CD4-positive, alpha-beta memory T cell (primary cell): Measurements from ENCODE around the gene TRMO. TPM values are rescaled to one million over a fixed set of nuclear protein-coding genes. Genes with fewer than 3 reads are reported as not detected.

Experiments used
- CTCF ChIA-PET: fragments of 350-600 bp; sonication (Branson Sonifier 250); formaldehyde crosslinking; loops from one replicate; lab custom pipeline; 2021; ENCODE audit warnings: inconsistent platforms; ENCODE audit not compliant: partially characterized antibody; lab: Charles Lee
- POLR2A ChIA-PET: fragments of 350-600 bp; sonication (Branson Sonifier 250); formaldehyde crosslinking; loops from one replicate; lab custom pipeline; 2021; ENCODE audit not compliant: partially characterized antibody; lab: Charles Lee
- DNase-seq, 5 donors: peaks; one replicate each; pipeline versions ENCODE4 v3.0.0 to v3.0.0-alpha.2; 2020 to 2022; ENCODE audit warnings: mixed read lengths in 1 of 5
- H3K27ac ChIP-seq: one replicate; pipeline ENCODE4 v1.7.0; 2013; ENCODE audit warnings: low read depth, low read length
- H3K27me3 ChIP-seq: 2 replicates; pipeline ENCODE4 v1.7.0; 2013; ENCODE audit warnings: mild to moderate bottlenecking, low read length, moderate library complexity; ENCODE audit not compliant: insufficient read depth
- H3K36me3 ChIP-seq: 2 replicates; pipeline ENCODE4 v1.7.0; 2013; ENCODE audit warnings: mild to moderate bottlenecking, low read length, moderate library complexity; ENCODE audit not compliant: insufficient read depth
- H3K4me1 ChIP-seq: 2 replicates; pipeline ENCODE4 v1.7.0; 2013; ENCODE audit warnings: mild to moderate bottlenecking, low read length, moderate library complexity; ENCODE audit not compliant: insufficient read depth
- H3K4me3 ChIP-seq, 2 donors: one replicate each; pipeline ENCODE4 v1.7.0; 2013; ENCODE audit warnings: low read length in 2 of 2, mild to moderate bottlenecking in 1 of 2
- H3K9me3 ChIP-seq, 2 donors: one replicate each; pipeline ENCODE4 v1.7.0; 2013; ENCODE audit warnings: low read length in 2 of 2, control low read depth in 1 of 2; ENCODE audit not compliant: control insufficient read depth in 1 of 2
- H3K27ac Mint-ChIP-seq, 7 donors: one replicate each; pipeline ENCODE4 v1.8.0; 2020 to 2021; ENCODE audit warnings: mixed read lengths in 7 of 7, mild to moderate bottlenecking in 6 of 7, inconsistent platforms in 3 of 7, moderate library complexity in 3 of 7
- H3K27me3 Mint-ChIP-seq, 2 donors: one replicate each; pipeline ENCODE4 v1.8.0; 2020 to 2021; ENCODE audit warnings: mixed read lengths in 2 of 2
- H3K36me3 Mint-ChIP-seq, 2 donors: one replicate each; pipeline ENCODE4 v1.8.0; 2020 to 2021; ENCODE audit warnings: mixed read lengths in 2 of 2, inconsistent platforms in 1 of 2, mild to moderate bottlenecking in 1 of 2
- H3K4me1 Mint-ChIP-seq, 4 donors: one replicate each; pipeline ENCODE4 v1.8.0; 2020 to 2021; ENCODE audit warnings: mixed read lengths in 4 of 4, mild to moderate bottlenecking in 1 of 4
- H3K4me3 Mint-ChIP-seq, 8 donors: one replicate each; pipeline ENCODE4 v1.8.0; 2020 to 2021; ENCODE audit warnings: mixed read lengths in 8 of 8, mild to moderate bottlenecking in 7 of 8, moderate library complexity in 6 of 8, inconsistent platforms in 3 of 8
- H3K9me3 Mint-ChIP-seq, 8 donors: one replicate each; pipeline ENCODE4 v1.8.0; 2020 to 2021; ENCODE audit warnings: mixed read lengths in 8 of 8, mild to moderate bottlenecking in 5 of 8, inconsistent platforms in 3 of 8, moderate library complexity in 1 of 8
- intact Hi-C: fragments of 100-400 bp; cut with micrococcal nuclease; formaldehyde crosslinking; loops from one replicate; pipeline ENCODE4 v1.15.1; 2023
- polyA plus RNA-seq, 2 donors: library from polyadenylated mRNA; unstranded; fragments of 300-500 nt; fragmentation: Illumina TruSeq; gene quantifications; one replicate each; pipeline ENCODE4 v1.2.3, GENCODE V29; 2021
- total RNA-seq, 2 experiments: library from RNA; stranded (reverse); gene quantifications; one replicate each; pipeline ENCODE4 v1.2.3, GENCODE V29; 2021

The TRMO gene
- total and polyA plus RNA-seq, 4 experiments from 2014 or later, result 21.7 to 59.5 (median 41.4) TPM

GRCh38 chr9:97856857-97857605 is 65.3 kb downstream of the TRMO start:
- H3K4me3 Mint-ChIP-seq, result peak overlapping the region in 4 of 8 donors; percentile 11 to 61 (median 48)

GRCh38 chr9:97855899-97856298 is 66.4 kb downstream of the TRMO start:
- CTCF ChIA-PET, result no interaction called here
- H3K9me3 ChIP-seq, result no peaks in the 10 kb centered on the region
- peaks cover 56% of the 10 kb centered on the region for H3K27me3 ChIP-seq
- peaks cover 42% of the 10 kb centered on the region for H3K4me1 ChIP-seq
- H3K27me3 Mint-ChIP-seq, result peaks cover 54 to 69% of the 10 kb centered on the region in 2 donors
- peaks cover under 1 to 4% of the 10 kb centered on the region in 2 donors for H3K36me3 Mint-ChIP-seq
- intact Hi-C loops, result no loop called here
- peak overlapping the region in 4 of 8 donors; percentile 27 to 65 (median 45) for H3K4me3 Mint-ChIP-seq
- peaks cover 14 to 51% (median 25%) of the 10 kb centered on the region in 4 donors for H3K4me1 Mint-ChIP-seq
- H3K4me3 ChIP-seq, result no peak overlapping the region
- POLR2A ChIA-PET, result interaction anchor here (1.2 kb wide), 1 partner anchor 45 kb away, joined by 3 read pairs; no protein-coding TSS in a partner anchor
- peaks cover 0 to 3% (median 0%) of the 10 kb centered on the region in 8 donors for H3K9me3 Mint-ChIP-seq
- no peaks in the 10 kb centered on the region for H3K36me3 ChIP-seq
- H3K27ac ChIP-seq, result no peak overlapping the region
- peak overlapping the region in 2 of 7 donors; percentile 27 to 46 for H3K27ac Mint-ChIP-seq
- no peak for DNase-seq

More at GRCh38 chr9:97856857-97857605, 65.3 kb downstream of the TRMO start:
- Mint-ChIP-seq H3K27ac (no peak overlapping the region), H3K36me3 (peaks cover 4% of the 10 kb centered on the region in 2 donors), H3K9me3 (peaks cover 0 to 4% (median 0%) of the 10 kb centered on the region in 8 donors), H3K4me1 (peaks cover 14 to 40% (median 24%) of the 10 kb centered on the region in 4 donors), H3K27me3 (peaks cover 57 to 72% of the 10 kb centered on the region in 2 donors)
- intact Hi-C loops, result no loop called here
- H3K27ac ChIP-seq, result no peak overlapping the region
- CTCF ChIA-PET, result no interaction called here
- peaks cover 54% of the 10 kb centered on the region for H3K27me3 ChIP-seq
- no peaks in the 10 kb centered on the region for H3K9me3 ChIP-seq
- H3K4me3 ChIP-seq, result no peak overlapping the region
- H3K4me1 ChIP-seq, result peaks cover 33% of the 10 kb centered on the region
- H3K36me3 ChIP-seq, result no peaks in the 10 kb centered on the region
- POLR2A ChIA-PET, result interaction anchor here (1.2 kb wide), 1 partner anchor 44 kb away, joined by 3 read pairs; no protein-coding TSS in a partner anchor
- no peak for DNase-seq

GRCh38 chr9:97855486-97855875 is 66.8 kb downstream of the TRMO start:
- POLR2A ChIA-PET, result interaction anchor here (1.2 kb wide), 1 partner anchor 46 kb away, joined by 3 read pairs; no protein-coding TSS in a partner anchor
- Mint-ChIP-seq H3K27ac (peak overlapping the region in 2 of 7 donors; percentile 27 to 46), H3K9me3 (peaks cover 0 to 3% (median 0%) of the 10 kb centered on the region in 8 donors), H3K4me1 (peaks cover 14 to 55% (median 25%) of the 10 kb centered on the region in 4 donors), H3K36me3 (peaks cover 0 to 4% of the 10 kb centered on the region in 2 donors), H3K4me3 (peak overlapping the region in 7 of 8 donors; percentile 34 to 67 (median 46)), H3K27me3 (peaks cover 55 to 69% of the 10 kb centered on the region in 2 donors)
- DNase-seq, result no peak
- CTCF ChIA-PET, result no interaction called here
- no peaks in the 10 kb centered on the region for H3K36me3 ChIP-seq
- H3K9me3 ChIP-seq, result no peaks in the 10 kb centered on the region
- peaks cover 58% of the 10 kb centered on the region for H3K27me3 ChIP-seq
- no peak overlapping the region for H3K4me3 ChIP-seq
- peaks cover 43% of the 10 kb centered on the region for H3K4me1 ChIP-seq
- intact Hi-C loops, result no loop called here
- H3K27ac ChIP-seq, result no peak overlapping the region

- Histone ChIP-seq H3K9me3 (no peaks in the 10 kb centered on the region), H3K4me1 (peaks cover 43% of the 10 kb centered on the region), H3K27me3 (peaks cover 63% of the 10 kb centered on the region), H3K27ac (no peak overlapping the region), H3K4me3 (no peak overlapping the region), H3K36me3 (no peaks in the 10 kb centered on the region)
- Mint-ChIP-seq H3K9me3 (peaks cover 0 to 5% (median 0%) of the 10 kb centered on the region in 8 donors), H3K36me3 (peaks cover 0 to 4% of the 10 kb centered on the region in 2 donors), H3K27me3 (peaks cover 58 to 69% of the 10 kb centered on the region in 2 donors), H3K4me3 (peak overlapping the region in 7 of 8 donors; percentile 42 to 67 (median 46)), H3K27ac (peak overlapping the region in 1 of 7 donors; percentile 27), H3K4me1 (peaks cover 14 to 61% (median 25%) of the 10 kb centered on the region in 4 donors)
- intact Hi-C loops, result loop anchor here (1.0 kb wide), 1 partner anchor 145 kb away; no protein-coding TSS in a partner anchor
- no peak for DNase-seq
- ChIA-PET POLR2A (interaction anchor here (1.5 kb wide), 1 partner anchor 50 kb away, joined by 4 read pairs; no protein-coding TSS in a partner anchor), CTCF (no interaction called here)
These were observed 67.4 kb downstream of the TRMO start for GRCh38 chr9:97854696-97855485.

Other genes with a start within 250 kb of the TRMO start
- gene XPA, start 225.2 kb downstream of the TRMO start, total RNA-seq, result 10 to 100 TPM; 24.0 to 25.5 TPM
- 10 to 100 TPM; 32.3 to 36.2 TPM for gene XPA, start 225.2 kb downstream of the TRMO start, polyA plus RNA-seq
- gene FOXE1, start 69.3 kb downstream of the TRMO start, total RNA-seq, result not detected
- not detected for gene FOXE1, start 69.3 kb downstream of the TRMO start, polyA plus RNA-seq
- gene HEMGN, start 15.7 kb upstream of the TRMO start, total RNA-seq, result 1 to 10 TPM; 1.6 to 2.3 TPM
- gene HEMGN, start 15.7 kb upstream of the TRMO start, polyA plus RNA-seq, result 1 to 10 TPM; 3.4 to 4.0 TPM
- 100 to 1,000 TPM; 164 to 168 TPM for gene ANP32B, start 60.8 kb upstream of the TRMO start, total RNA-seq
- 10 to 100 TPM; 70.4 to 92.1 TPM for gene ANP32B, start 60.8 kb upstream of the TRMO start, polyA plus RNA-seq
- gene NANS, start 134.2 kb upstream of the TRMO start, total RNA-seq, result 10 to 100 TPM; 22.1 to 23.2 TPM
- gene NANS, start 134.2 kb upstream of the TRMO start, polyA plus RNA-seq, result 10 to 100 TPM; 34.6 to 55.3 TPM
- 10 to 100 TPM; 86.1 to 86.2 TPM for gene TRIM14, start 196.7 kb upstream of the TRMO start, total RNA-seq
- 10 to 100 TPM; 41.4 to 84.7 TPM for gene TRIM14, start 196.7 kb upstream of the TRMO start, polyA plus RNA-seq